ENCODE results near the gene CES4A. TPM values are rescaled to one million over a fixed set of nuclear protein-coding genes. Genes with fewer than 3 reads are reported as not detected.

The CES4A gene
- total and polyA plus RNA-seq, 9 of the 15 experiments (the other 6 are each of a cell fraction or from before 2014, with no cell fraction given): 0.09 to 0.13 (median 0.11) TPM; not detected in 6

- TF ChIP-seq MEIS2 (IDR thresholded peaks at IDR 0.05; ENCODE audit: partially characterized antibody) (no peak), BRD4 (IDR thresholded peaks at IDR 0.05) (no peak), ZNF140 (CRISPR knock-in tag; IDR thresholded peaks at IDR 0.05) (no peak), KAT8 (IDR thresholded peaks at IDR 0.05; ENCODE audit: low read depth) (no peak), NCOR1 (IDR thresholded peaks at IDR 0.05) (no peak; the same call in 1 of the 2 replicates), JUNB (CRISPR knock-in tag; conservative IDR thresholded peaks at IDR 0.05) (no peak), ZC3H11A (IDR thresholded peaks at IDR 0.05; ENCODE audit: low read depth, low read length) (no peak), KDM4B (IDR thresholded peaks at IDR 0.05; ENCODE audit: borderline replicate concordance in 2 of 2, low read depth in 1 of 2) (no peak), SMAD3 (CRISPR knock-in tag; conservative IDR thresholded peaks at IDR 0.05) (no peak), CBX3 (IDR thresholded peaks at IDR 0.05; ENCODE audit: borderline replicate concordance in 1 of 2, low read length in 2 of 2) (0 out of 3 replicates have a peak, but pooled peaks of 1 of the 2 experiments have one; percentile 8), ZC3H8 (IDR thresholded peaks at IDR 0.05) (no peak), RBM34 (IDR thresholded peaks at IDR 0.05; ENCODE audit: borderline replicate concordance, insufficient read depth, low read length) (no peak), NELFE (IDR thresholded peaks at IDR 0.05; ENCODE audit: insufficient read depth, insufficient read length) (no peak), MCM7 (IDR thresholded peaks at IDR 0.05) (no peak), FOXA1 (IDR thresholded peaks at IDR 0.05; ENCODE audit: borderline replicate concordance) (no peak), MYBL2 (IDR thresholded peaks at IDR 0.05; ENCODE audit: low read depth) (0 out of 2 replicates have a peak, but pooled peaks have one; percentile 49), MYBL2 (CRISPR knock-in tag; IDR thresholded peaks at IDR 0.05; ENCODE audit: borderline replicate concordance) (no peak), KLF16 (IDR thresholded peaks at IDR 0.05) (0 out of 2 replicates have a peak, but pooled peaks have one; percentile 5), POLR2G (IDR thresholded peaks at IDR 0.05; ENCODE audit: low read depth, low read length) (peak; percentile 84), ZFP91 (CRISPR knock-in tag; IDR thresholded peaks at IDR 0.05) (no peak), ZNF253 (CRISPR knock-in tag; conservative IDR thresholded peaks at IDR 0.05) (no peak), PYGO2 (tag; IDR thresholded peaks at IDR 0.05) (no peak), ELF1 (tag; IDR thresholded peaks at IDR 0.05) (peak; percentile 86), HEY1 (CRISPR knock-in tag; IDR thresholded peaks at IDR 0.05; ENCODE audit: borderline replicate concordance) (no peak), NBN (IDR thresholded peaks at IDR 0.05; ENCODE audit: low read depth) (no peak), MTA1 (IDR thresholded peaks at IDR 0.05; ENCODE audit: borderline replicate concordance) (no peak), SIN3A (IDR thresholded peaks at IDR 0.05; ENCODE audit: borderline replicate concordance in 2 of 2, control insufficient read depth in 1 of 2, low read depth in 2 of 2, low read length in 2 of 2) (no peak; a peak in 1 of 4 replicates)
These were observed 41.1 kb downstream of the CES4A start (continued) for GRCh38 chr16:67029254-67030096.

Data from K562 (cell line).